HG02973 (cell line): Measurements from ENCODE around the gene GPC1.

ENCODE experiments used
- ATAC-seq: cut with Tn5 transposase; IDR thresholded peaks from one replicate; pipeline ENCODE4 v1.9.1; 2021; ENCODE audit warnings: moderate library complexity; ENCODE audit not compliant: unreplicated experiment

The GPC1 gene

DNA sequence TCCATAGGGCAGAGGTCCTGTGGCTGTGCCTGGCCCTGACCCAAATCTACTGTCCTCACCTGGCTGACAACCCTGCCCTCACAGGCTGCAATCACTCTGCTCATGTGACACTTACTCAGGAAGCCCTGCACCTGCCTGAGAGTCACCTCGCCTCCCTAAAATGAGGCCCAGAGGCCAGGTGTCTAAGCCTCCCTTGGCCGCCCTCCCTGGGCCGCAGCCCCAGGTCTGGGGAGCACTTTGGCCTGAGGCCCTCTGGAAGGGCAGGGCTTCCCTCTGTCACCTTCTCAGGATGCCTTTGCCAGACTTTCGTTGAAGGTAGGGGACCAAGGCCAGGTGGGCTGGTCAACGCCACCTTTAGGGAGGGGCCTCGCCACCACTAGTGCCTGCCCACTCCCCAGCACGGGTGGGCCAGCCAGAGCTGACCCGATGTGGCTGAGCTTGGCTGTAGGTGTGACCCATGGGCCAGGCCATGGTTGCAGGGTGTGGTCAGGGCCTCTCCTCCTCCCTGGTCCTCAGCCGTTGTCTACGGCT is 6.1 kb upstream of the GPC1 start:
- no peak for ATAC-seq

- ATAC-seq = no peak
Observed at GRCh38 chr2:240429872-240430491, 5.5 kb upstream of the GPC1 start.

DNA sequence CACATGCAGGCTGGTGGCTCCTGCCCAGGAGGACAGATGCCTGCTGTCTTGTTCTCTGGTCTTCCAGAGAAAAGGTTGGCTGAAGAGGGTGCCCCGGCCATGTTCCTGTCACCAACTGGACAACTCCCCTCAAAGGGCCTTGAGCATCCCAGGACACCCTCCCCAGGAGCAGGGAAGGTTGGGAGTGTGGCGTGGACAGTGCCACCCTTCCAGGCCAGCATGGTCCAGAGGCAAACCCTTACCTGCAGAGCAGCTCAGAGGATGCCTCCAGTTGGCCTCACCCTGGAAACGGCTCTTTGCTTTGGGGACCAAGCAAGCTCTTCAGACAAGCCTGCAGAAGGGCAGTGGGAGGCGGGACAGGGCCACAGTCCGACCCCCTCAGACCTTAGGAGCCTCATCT is 4.9 kb upstream of the GPC1 start:
- ATAC-seq = no peak

DNA sequence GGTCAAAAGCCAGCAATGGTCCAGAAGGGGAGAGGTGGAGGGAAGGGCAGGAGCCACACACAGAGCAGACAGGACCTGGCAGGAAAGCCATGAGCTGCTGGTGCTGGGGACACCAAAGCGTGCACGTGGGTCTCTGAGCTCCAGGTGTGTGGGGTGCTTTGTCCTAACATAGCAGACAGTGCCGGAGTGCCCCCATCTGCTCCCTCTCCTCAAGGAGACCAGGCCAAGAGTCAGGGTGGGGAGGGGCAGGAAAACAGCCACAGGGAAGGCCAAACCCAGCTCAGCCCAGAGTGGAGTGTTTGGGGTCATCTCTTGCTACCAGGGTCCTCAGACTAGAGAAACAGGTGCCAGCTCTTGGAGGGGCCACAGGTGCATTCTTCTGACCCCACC is 4.2 kb upstream of the GPC1 start:
- ATAC-seq = no peak

DNA sequence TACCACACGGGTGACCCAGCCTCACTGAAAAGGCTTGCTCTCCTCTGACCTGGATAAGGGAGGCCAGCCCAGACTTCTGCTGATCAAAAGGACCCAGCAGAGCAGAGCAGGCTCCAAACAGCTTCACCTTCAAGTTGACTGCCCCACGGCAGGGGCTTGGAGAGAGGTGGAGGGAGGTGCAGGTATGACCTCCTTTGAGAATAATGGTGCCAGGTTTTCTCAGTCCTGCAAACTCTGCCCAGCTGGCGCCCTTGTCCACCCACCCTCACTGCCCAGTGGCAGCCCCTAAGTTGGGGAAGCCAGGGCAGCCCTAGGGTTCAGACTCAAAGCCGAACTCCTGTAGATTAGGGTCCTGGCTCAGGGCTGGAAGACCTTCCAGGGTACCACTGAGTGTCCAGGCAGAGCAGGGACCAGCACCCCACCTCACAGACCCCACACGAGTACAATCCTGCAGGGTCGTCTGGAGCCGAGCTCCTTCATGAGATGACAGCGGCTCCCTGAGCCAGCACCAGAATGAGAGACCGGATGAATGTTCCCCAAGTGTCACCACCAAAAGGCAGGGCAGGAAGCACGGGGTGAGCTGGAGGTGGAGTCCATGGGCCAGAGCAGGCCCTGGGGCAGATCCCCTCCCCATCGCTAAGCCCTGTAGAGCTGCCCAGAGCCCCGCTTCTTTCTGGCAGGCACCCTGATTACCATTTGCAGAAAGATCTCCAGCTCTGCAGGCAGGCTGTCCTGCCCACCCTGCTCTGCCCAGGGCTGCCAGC is 3.6 kb upstream of the GPC1 start:
- no peak for ATAC-seq

DNA sequence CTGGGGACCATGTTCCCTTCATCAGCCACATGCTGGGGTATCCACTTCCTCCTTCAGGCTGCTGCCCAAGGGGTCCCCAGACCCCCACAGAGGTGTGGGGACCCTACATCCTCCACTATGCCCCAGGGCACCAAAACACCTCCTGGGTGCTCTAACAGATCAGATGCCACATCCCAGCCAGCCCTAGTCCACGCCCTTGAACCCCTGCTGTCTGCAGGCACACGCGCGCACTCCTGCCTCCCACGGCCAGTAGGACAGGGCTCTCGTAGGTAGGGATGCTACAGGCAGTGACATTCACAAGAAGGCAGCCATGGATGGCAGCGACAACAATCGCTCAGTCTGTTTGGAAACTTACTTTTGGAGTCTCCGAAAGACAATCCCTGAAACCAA is 3.0 kb upstream of the GPC1 start:
- ATAC-seq = no peak

DNA sequence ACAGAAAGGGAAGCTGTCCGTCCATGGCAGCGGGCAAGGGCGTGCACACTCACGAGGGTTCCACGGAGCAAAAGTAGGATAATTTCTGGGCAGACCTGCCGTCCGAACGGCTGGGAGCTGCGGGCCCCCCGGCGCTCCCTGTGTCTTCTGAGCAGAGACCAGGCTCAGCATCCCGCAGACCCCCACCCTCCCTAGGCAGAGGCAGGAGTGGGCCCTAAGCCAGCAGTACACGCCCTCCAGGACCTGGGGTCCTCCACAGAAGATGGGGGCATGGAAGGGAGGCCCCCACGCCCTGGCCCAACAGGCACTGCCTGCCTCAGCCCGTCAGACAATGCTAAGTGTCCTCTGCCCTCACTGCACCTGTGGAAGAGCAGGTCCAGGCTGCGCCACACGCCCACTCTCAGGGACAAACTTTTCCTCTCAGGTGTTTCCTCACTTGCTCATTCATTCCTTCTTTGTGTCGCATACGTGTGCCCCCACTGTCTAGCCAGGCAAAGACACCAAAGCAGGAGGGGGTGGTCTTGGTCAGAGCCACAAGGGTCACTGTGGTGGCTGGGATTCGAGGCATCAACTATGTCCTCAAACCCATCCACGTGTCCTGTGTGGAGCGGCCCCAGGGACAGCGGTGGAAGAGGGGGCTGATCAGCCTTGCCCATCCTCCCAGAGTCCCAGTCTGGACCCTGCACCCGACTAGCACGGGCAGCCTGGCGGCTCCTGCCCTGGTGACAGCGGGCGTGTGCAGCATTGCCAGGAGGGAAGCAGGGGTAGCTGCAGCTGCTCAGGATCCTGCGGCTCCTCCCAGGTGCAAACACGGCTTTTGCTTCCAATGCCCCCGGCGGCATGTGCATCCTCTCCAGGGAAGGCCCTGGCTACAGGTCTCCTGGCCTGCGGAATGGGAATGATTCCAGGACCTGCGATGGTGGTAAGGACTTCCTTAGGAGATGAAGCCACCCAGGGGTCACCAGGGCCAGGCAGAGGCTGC is 2.4 kb upstream of the GPC1 start:
- ATAC-seq = no peak

- ATAC-seq = no peak
Observed at GRCh38 chr2:240433973-240434727, 1.3 kb upstream of the GPC1 start.

- peak; percentile 48 for ATAC-seq
Observed at GRCh38 chr2:240434728-240435456, 571 bp upstream of the GPC1 start.

GRCh38 chr2:240435948-240436682 is 652 bp downstream of the GPC1 start:
- peak; percentile 16 for ATAC-seq

DNA sequence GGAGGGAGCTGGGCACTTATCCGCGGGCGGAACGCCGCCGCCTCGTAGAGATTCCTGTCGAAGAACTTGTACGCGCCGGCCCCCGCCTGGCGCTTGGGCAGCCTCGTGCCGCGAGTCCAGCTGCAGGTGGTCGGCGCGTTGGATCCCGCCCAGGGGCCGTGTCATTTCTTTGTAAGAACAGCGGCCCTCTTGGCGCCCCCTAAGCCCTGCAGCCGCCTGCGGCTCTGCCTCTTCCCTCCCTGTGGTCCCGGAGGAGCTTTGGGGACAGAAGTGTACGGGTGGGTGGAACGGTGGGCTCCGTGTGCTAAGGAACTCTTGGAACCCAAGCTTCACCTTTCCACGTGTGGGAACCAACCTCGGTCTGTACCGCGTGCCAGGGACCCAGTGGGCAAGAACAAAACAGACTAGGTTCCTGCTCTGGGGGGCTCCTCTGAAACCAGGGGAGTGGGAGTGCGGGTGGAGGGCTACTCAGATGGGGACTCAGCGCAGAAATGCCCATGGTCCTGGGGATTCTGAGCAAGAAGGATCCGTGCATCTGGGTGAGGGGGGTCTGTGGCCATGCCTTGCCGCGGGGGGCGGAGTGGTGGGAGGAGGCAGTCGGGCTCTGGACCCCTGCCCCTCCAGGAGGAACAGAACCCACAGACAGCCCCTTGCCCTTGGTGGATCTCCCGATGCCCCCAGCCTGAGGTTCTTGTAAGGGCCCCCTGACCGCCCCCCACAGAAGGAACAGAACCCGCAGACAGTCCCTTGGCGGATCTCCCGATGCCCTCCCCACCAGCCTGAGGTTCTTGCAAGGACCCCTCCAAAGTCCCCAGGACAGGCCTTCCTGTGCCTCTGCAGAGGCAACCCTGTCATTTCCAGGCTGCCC is 1.5 kb downstream of the GPC1 start:
- ATAC-seq = no peak

GRCh38 chr2:240437551-240437860 is 2.0 kb downstream of the GPC1 start:
- no peak for ATAC-seq

DNA sequence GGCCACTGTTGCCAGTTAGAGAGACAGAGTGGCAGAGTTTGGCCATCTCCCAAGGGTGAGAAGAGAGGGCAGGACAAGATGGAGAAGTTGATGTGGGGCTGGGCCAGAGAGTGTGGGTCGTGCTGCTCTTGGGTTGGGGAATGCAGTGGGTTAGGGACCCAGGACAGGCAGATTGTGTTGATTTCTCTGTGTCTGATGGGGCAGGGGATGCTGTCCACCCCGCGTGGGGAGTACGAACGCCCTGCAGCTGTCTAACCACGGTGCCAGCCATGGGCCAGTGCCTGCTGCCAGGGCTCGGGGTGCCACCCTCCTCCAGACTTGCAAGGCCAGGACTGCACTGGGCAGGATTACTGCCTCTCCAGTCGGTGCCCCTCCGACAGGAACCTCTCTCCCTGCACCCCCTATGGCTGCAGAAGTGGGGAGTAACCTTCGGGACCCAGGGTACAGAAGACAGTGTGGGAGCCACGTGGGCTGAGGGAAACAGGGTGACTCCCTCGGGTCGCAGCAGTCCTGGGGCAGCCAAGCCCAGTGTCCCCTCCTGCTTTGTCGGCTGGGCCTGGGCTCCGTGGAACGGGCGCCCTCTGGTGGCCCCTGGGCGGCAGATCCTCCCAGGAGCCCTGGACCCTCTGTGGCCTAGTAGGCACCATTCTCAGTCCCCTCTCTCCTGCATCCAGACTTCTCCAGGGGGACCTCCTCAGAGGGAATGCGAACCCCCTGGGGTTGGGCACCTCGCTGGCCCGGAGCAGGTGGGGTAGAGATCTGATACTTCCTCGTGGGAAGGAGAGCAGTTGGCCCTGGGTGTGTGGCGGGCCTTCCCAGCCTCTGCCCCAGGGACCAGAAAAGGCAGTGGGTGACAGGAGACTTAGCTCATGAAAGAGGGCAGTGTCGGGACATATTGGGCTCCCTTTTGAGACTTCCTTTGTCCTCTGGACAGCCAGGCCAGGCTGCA is 2.7 kb downstream of the GPC1 start:
- ATAC-seq = no peak

GRCh38 chr2:240438810-240439697 is 3.6 kb downstream of the GPC1 start:
- ATAC-seq = no peak

- ATAC-seq = no peak
Observed at GRCh38 chr2:240439698-240440151, 4.3 kb downstream of the GPC1 start.

GRCh38 chr2:240440251-240440650 is 4.8 kb downstream of the GPC1 start:
- ATAC-seq = no peak
